Lower lobe of right lung (tissue), 2 donors: ENCODE measurements around the gene CTNNA2. TPM values are rescaled to one million over a fixed set of nuclear protein-coding genes. Genes with fewer than 3 reads are reported as not detected.

Source experiments
- ATAC-seq, 2 donors: fragments of 200-7000 bp; cut with Tn5 transposase; one replicate each; pipeline ENCODE4 v1.9.1; 2020 to 2022; ENCODE audit warnings: mild to moderate bottlenecking in 2 of 2, moderate library complexity in 2 of 2
- DNase-seq: peaks from one replicate; pipeline ENCODE4 v3.0.0-alpha.2; 2020
- H3K27ac ChIP-seq: fragments of 200-600 bp; one replicate; pipeline ENCODE4 v1.8.0; 2022
- H3K27me3 ChIP-seq: fragments of 200-600 bp; one replicate; pipeline ENCODE4 v1.8.0; 2022; ENCODE audit warnings: low read depth
- H3K36me3 ChIP-seq: fragments of 200-600 bp; one replicate; pipeline ENCODE4 v1.8.0; 2022; ENCODE audit warnings: mild to moderate bottlenecking
- H3K4me1 ChIP-seq: fragments of 200-600 bp; one replicate; pipeline ENCODE4 v1.8.0; 2022
- H3K4me3 ChIP-seq: fragments of 200-600 bp; one replicate; pipeline ENCODE4 v1.8.0; 2022; ENCODE audit warnings: mild to moderate bottlenecking
- H3K9me3 ChIP-seq: fragments of 200-600 bp; one replicate; pipeline ENCODE4 v1.8.0; 2022
- intact Hi-C: fragments of 100-400 bp; cut with DNase I; formaldehyde crosslinking; loops from one replicate; pipeline ENCODE4 v1.11.0; 2022
- total RNA-seq: library from RNA; stranded (reverse); fragmentation: NEBNext Ultra II Directional; extraction: Animal tissue kit (Norgen Biotek cat#: 25700); gene quantifications from one replicate; pipeline ENCODE4 v1.2.1, GENCODE V29; 2021
- TF ChIP-seq, protein P1 (sequence below): fragments of 200-600 bp; IDR thresholded peaks from one replicate; pipeline ENCODE4 v1.8.0; 2022; ENCODE audit warnings: antibody characterized with exemption, mild to moderate bottlenecking
- donor health status: DM: no; HTN: yes; CAD: no; lungs with severe emphysema.

CTNNA2 gene
- total RNA-seq, 1 donor from 2014 or later: not detected

DNA sequence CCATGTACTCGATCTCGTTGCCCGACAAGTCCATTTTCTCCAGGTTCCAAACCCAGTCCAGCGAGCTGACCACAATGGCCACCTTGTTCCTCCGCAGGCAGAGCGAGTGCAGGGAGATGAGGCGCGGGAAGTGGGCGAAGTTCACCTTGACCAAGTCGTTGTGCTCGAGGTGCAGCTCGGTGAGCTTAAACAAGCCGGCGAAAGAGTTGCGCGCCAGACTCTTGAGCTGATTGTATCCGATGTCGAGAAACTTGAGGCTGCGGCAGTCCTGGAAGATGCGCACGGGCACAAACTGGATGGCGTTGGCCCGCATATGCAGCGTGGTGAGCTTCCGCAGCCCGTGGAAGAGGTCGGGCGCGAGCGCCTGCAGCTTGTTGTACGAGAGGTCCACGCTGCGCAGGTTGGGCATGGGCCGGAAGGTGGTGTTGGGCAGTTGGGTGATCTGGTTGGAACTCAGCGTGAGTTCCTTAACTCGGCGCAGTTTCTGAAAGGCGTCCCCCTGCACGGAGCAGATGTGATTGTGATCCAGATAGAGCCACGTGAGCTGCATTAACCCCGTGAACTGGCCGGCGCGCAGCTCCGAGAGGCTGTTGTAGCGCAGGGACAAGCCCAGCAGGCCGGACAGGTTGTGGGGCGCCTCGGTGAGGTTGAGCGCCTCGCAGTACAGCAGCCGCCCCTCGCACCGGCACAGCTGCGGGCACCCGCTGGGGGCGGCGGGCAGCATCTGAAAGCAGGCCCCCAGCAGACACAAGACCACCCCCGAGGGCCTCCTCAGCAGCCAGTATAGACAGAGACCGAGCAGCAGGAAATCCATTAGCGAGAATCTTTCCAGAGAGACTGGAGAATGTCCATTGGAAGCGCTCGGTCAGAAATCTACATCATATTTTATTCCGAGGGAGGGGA is 790.4 kb downstream of the CTNNA2 start:
- Histone ChIP-seq H3K9me3 (no peaks in the 10 kb centered on the region), H3K27me3 (peaks cover 54% of the 10 kb centered on the region), H3K36me3 (no peaks in the 10 kb centered on the region), H3K27ac (no peak overlapping the region), H3K4me1 (peaks cover 7% of the 10 kb centered on the region), H3K4me3 (peak overlapping the region; percentile 17)
- ATAC-seq (peak; percentile 40 to 47), DNase-seq (peak; percentile 44)
- TF ChIP-seq, protein P1, sequence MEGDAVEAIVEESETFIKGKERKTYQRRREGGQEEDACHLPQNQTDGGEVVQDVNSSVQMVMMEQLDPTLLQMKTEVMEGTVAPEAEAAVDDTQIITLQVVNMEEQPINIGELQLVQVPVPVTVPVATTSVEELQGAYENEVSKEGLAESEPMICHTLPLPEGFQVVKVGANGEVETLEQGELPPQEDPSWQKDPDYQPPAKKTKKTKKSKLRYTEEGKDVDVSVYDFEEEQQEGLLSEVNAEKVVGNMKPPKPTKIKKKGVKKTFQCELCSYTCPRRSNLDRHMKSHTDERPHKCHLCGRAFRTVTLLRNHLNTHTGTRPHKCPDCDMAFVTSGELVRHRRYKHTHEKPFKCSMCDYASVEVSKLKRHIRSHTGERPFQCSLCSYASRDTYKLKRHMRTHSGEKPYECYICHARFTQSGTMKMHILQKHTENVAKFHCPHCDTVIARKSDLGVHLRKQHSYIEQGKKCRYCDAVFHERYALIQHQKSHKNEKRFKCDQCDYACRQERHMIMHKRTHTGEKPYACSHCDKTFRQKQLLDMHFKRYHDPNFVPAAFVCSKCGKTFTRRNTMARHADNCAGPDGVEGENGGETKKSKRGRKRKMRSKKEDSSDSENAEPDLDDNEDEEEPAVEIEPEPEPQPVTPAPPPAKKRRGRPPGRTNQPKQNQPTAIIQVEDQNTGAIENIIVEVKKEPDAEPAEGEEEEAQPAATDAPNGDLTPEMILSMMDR: no peak
- intact Hi-C loops: no loop called here

DNA sequence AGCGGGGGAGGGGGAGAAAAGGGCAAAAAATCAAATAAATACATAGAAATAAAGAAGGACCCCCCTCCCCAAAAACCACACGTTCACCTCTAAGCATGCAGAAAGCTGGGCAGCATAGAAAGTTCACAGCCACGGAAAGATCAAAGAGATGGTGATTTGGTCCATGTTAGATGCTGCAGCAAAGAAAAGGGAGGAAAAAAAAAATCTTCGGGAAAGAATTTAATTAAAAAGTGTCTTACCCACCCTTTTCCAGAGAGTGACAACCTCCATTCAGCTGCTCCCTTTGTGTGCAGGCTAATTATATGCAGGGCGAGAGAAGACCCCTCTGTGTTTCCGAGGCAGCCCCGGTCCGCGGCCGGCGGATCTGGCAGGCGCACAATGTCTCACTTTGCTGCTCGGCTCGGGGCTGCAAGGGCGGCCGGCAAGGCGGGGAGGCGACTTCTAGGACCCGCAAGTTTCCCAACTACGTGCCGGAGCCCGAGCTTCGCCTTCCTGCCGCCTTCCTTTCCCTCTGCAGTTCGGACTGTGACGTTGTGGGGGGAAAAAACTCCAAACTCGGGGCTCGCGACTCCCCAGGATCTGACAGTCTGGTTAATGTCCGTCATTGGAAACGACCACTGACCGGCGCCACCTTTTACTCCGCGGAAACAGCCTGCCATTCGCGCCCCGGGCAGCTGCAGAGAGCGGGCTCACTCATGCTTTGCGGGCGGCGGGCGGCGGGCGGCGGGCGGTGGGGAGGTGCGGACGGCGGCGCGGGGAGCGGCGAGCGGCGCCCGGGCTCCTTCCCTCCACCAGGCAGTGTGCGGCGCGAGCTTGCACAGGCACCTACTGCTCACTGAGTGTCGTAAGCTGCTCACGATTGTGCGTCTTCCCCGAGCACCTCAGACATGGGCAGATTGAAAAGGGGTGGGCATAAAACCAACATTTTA is 791.3 kb downstream of the CTNNA2 start, which contains the start of gene LRRTM1:
Gene LRRTM1 (minus strand): TSS at position 844 of the 929 bp plus-strand sequence. CDS start 933 bp downstream, outside the sequence.
- DNase-seq (no peak), ATAC-seq (peak; percentile 46 to 53)
- H3K9me3 ChIP-seq: no peaks in the 10 kb centered on the region
- no peaks in the 10 kb centered on the region for H3K36me3 ChIP-seq
- H3K4me3 ChIP-seq: peak within 1 kb of the TSS; percentile 39
- H3K27ac ChIP-seq: no peak within 1 kb of the TSS
- H3K4me1 ChIP-seq: peaks cover 7% of the 10 kb centered on the region
- intact Hi-C loops: no loop called here
- TF ChIP-seq, protein P1: no peak
- H3K27me3 ChIP-seq: peaks cover 47% of the 10 kb centered on the region

DNA sequence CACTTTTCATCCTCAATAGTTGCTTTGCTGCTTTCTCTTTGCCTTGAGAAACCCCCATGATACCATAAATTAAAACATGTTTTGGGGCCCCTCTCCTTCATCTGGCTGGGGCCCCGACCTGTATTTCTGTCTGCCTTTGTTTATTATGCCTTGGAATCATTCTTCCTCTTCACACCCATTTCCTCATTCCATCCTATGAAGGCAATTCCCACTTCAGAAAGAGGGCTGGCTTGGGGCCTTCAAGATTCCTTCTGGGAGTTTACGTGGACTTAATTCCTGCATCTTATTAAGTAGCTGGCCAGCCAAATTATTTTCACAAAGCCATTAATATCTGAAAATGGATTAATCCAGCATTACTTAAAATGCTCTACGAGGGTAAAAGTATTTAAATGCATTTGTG is 798.5 kb downstream of the CTNNA2 start:
- H3K4me1 ChIP-seq: no peaks in the 10 kb centered on the region
- no peaks in the 10 kb centered on the region for H3K9me3 ChIP-seq
- H3K27ac ChIP-seq: no peak overlapping the region
- H3K36me3 ChIP-seq: no peaks in the 10 kb centered on the region
- no peaks in the 10 kb centered on the region for H3K27me3 ChIP-seq
- peak; percentile 71 to 77 for ATAC-seq
- intact Hi-C loops: no loop called here
- DNase-seq: no peak
- H3K4me3 ChIP-seq: no peak overlapping the region
- TF ChIP-seq, protein P1: no peak

DNA sequence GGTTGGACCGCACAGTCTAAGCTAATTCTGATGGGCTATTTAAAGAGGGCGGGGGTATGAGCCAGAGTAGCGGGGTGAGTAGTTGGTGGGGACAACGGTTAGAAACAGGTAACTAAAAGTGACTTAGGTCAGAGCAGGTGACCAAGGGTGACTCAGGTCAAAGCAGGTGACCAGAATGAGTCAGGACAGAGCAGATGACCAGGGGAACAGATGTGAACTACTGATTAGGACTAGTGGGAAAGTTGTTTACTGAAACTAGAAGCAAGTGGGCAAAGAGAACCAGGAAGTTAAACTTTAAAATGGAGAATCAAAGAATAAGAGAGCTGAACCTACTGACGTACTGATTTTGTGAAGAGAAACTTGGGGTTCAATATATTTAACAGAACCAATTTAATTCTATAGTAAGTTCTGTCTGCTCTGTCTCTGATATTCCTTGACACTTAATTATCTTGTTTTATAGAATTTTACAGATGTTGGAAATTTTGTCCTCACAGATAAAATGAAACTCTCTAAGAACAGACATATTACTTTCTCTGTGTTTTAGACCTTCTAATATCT is 799.5 kb downstream of the CTNNA2 start:
- DNase-seq: no peak
- Histone ChIP-seq H3K27me3 (no peaks in the 10 kb centered on the region), H3K4me1 (no peaks in the 10 kb centered on the region), H3K27ac (no peak overlapping the region), H3K9me3 (no peaks in the 10 kb centered on the region), H3K4me3 (no peak overlapping the region), H3K36me3 (no peaks in the 10 kb centered on the region)
- ATAC-seq: no peak
- intact Hi-C loops: no loop called here
- TF ChIP-seq, protein P1: no peak

DNA sequence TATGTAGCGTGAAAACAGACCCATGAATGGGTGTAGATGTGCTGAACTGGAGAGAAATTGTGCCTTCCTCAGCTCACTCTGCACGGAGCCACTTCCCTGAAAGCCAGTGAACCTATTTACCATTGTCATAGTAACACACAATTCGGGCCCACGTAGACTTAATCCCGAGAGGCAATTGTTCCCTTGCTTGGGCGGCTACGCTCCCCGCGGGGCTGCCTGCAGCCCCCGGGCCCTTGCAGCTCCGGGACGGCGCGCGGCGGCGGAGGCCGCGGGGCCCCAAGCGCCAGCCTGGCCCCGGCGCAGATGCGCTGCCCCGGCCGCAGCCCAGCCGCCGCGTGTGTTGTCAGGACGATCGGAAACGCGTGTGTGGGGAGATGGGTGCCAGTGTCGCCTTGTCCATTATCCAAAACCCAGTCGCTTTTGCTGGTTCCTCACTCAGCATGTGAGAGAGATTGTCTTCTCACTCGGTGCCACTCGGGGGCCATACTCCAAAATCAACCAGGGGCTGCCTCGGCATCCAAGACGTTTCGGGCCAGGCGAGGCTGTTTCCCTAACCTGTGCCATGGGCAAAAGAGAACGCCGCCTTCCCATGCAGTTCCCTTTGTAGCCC is 809.6 kb downstream of the CTNNA2 start:
- Histone ChIP-seq H3K27ac (no peak overlapping the region), H3K27me3 (peaks cover 16% of the 10 kb centered on the region), H3K4me3 (no peak overlapping the region), H3K36me3 (no peaks in the 10 kb centered on the region), H3K9me3 (no peaks in the 10 kb centered on the region), H3K4me1 (no peaks in the 10 kb centered on the region)
- no peak for DNase-seq
- no peak for ATAC-seq
- TF ChIP-seq, protein P1: no peak
- intact Hi-C loops: no loop called here
